Astrocyte of the hippocampus (primary cell): ENCODE results near the gene MYO18B.

Experiments
- DNase-seq: peaks from one replicate; pipeline ENCODE4 v3.0.0; 2011; ENCODE audit warnings: low read depth, low spot score

The MYO18B gene

GRCh38 chr22:25987948-25988347 is 246.0 kb downstream of the MYO18B start:
- no peak for DNase-seq

GRCh38 chr22:25990940-25991339 is 249.0 kb downstream of the MYO18B start:
- no peak for DNase-seq

GRCh38 chr22:25992331-25992730 is 250.3 kb downstream of the MYO18B start:
- no peak for DNase-seq

GRCh38 chr22:25996669-25997068 is 254.7 kb downstream of the MYO18B start:
- no peak for DNase-seq

GRCh38 chr22:25997886-25998775 is 256.1 kb downstream of the MYO18B start:
- DNase-seq: no peak

- no peak for DNase-seq
Measured at GRCh38 chr22:26002456-26002855, 260.5 kb downstream of the MYO18B start.

- DNase-seq: no peak
Measured at GRCh38 chr22:26004477-26004876, 262.5 kb downstream of the MYO18B start.

GRCh38 chr22:26008587-26008986 is 266.6 kb downstream of the MYO18B start:
- no peak for DNase-seq

GRCh38 chr22:26016916-26017315 is 274.9 kb downstream of the MYO18B start:
- DNase-seq: no peak

GRCh38 chr22:26017932-26018331 is 275.9 kb downstream of the MYO18B start:
- no peak for DNase-seq

GRCh38 chr22:26019596-26019995 is 277.6 kb downstream of the MYO18B start:
- DNase-seq: no peak

- no peak for DNase-seq
Measured at GRCh38 chr22:26021516-26021915, 279.5 kb downstream of the MYO18B start.

- DNase-seq: no peak
Measured at GRCh38 chr22:26023104-26023775, 281.3 kb downstream of the MYO18B start.

- DNase-seq: no peak
Measured at GRCh38 chr22:26025626-26026025, 283.6 kb downstream of the MYO18B start.

- no peak for DNase-seq
Measured at GRCh38 chr22:26027341-26027740, 285.4 kb downstream of the MYO18B start.

GRCh38 chr22:26031641-26032040 is 289.7 kb downstream of the MYO18B start:
- no peak for DNase-seq

- DNase-seq: no peak
Measured at GRCh38 chr22:26033071-26033470, 291.1 kb downstream of the MYO18B start.

- no peak for DNase-seq
Measured at GRCh38 chr22:26033586-26033985, 291.6 kb downstream of the MYO18B start.

- DNase-seq: no peak
Measured at GRCh38 chr22:26035523-26035922, 293.5 kb downstream of the MYO18B start.

GRCh38 chr22:26038365-26038764 is 296.4 kb downstream of the MYO18B start:
- DNase-seq: no peak

- no peak for DNase-seq
Measured at GRCh38 chr22:26041931-26042330, 299.9 kb downstream of the MYO18B start.

- DNase-seq: no peak
Measured at GRCh38 chr22:26043031-26043430, 301.0 kb downstream of the MYO18B start.

- no peak for DNase-seq
Measured at GRCh38 chr22:26045051-26045450, 303.1 kb downstream of the MYO18B start.
